ENCODE data around the gene ARL8A. TPM values are rescaled to one million over a fixed set of nuclear protein-coding genes. Genes with fewer than 3 reads are reported as not detected.

ARL8A gene
- total and polyA plus RNA-seq, 10 of the 15 experiments (the other 5 are each of a cell fraction or from before 2014, with no cell fraction given), result 0.34 to 49.2 (median 15.4) TPM

GRCh38 chr1:202093858-202094257 lies 50.7 kb downstream of the ARL8A start:
- H3K4me3 ChIP-seq, result no peak overlapping the region
- intact Hi-C loops (cut with micrococcal nuclease; ENCODE audit: unreplicated experiment) (no loop called here), in situ Hi-C loops (cut with MboI) (no loop called here)
- H4K20me1 ChIP-seq (ENCODE audit: control insufficient read depth, insufficient read depth), result no peaks in the 10 kb centered on the region
- SMC1A ChIA-PET (ENCODE audit: uncharacterized antibody, unreplicated experiment), result interaction anchor here (0.8 to 0.9 kb wide), 2 partner anchors 34 to 78 kb away, joined by 3 read pairs; no protein-coding TSS in a partner anchor
- DNase-seq (ENCODE audit: low read depth, low spot score), result no peak
- H3K36me3 ChIP-seq (ENCODE audit: control insufficient read depth in 2 of 2, insufficient read depth in 2 of 2, low read length in 1 of 2), result no peaks in the 10 kb centered on the region
- ATAC-seq, result no peak
- no peak overlapping the region for H3K9ac ChIP-seq (ENCODE audit: control insufficient read depth, insufficient read depth, low read length)
- CTCF ChIA-PET, result interaction anchor here (0.5 to 1.0 kb wide), 3 partner anchors 41 to 96 kb away, joined by 3 to 5 read pairs (median 4); partner anchors contain the start of gene ELF3
- BruUV-seq (replicated peaks), result no TSS peak
- H3K27ac ChIP-seq (ENCODE audit: control insufficient read depth, insufficient read depth), result no peak overlapping the region
- H3K27me3 ChIP-seq (replicated peaks in 1 of 2; ENCODE audit: control insufficient read depth in 2 of 2, insufficient read depth in 2 of 2, low read length in 1 of 2), result no peaks in the 10 kb centered on the region; a peak in 1 of 4 replicates
- no peaks in the 10 kb centered on the region for H3K79me2 ChIP-seq (ENCODE audit: control insufficient read depth, insufficient read depth, low read length)
- over 99% methylated on average over 6 of the region's 6 CpGs for WGBS (ENCODE audit: insufficient coverage, insufficient replicate concordance, low lambda C conversion rate, missing lambda C conversion rate)
- POLR2A ChIA-PET, result interaction anchor here (1.0 kb wide), 1 partner anchor 11 kb away, joined by 3 read pairs; no protein-coding TSS in a partner anchor
- no peak for FAIRE-seq
- no peaks in the 10 kb centered on the region for H3K9me3 ChIP-seq (replicated peaks; ENCODE audit: control insufficient read depth, insufficient read depth, low read length)
- RAD21 ChIA-PET (ENCODE audit: unreplicated experiment), result no interaction called here
- no peak overlapping the region for H3K4me2 ChIP-seq (ENCODE audit: control insufficient read depth, insufficient read depth)
- TF ChIP-seq IRF4 (IDR thresholded peaks at IDR 0.05; ENCODE audit: low read depth, low read length) (no peak), TBL1XR1 (IDR thresholded peaks at IDR 0.05; ENCODE audit: low read depth, low read length) (no peak), RFX5 (IDR thresholded peaks at IDR 0.05; ENCODE audit: low read depth, low read length) (no peak), CREM (IDR thresholded peaks at IDR 0.05; ENCODE audit: low read depth) (no peak), HDAC2 (IDR thresholded peaks at IDR 0.05) (no peak), ZBTB40 (IDR thresholded peaks at IDR 0.05; ENCODE audit: borderline replicate concordance) (no peak), RCOR1 (conservative IDR thresholded peaks at IDR 0.05; ENCODE audit: low read depth, low read length) (no peak), MYC (IDR thresholded peaks at IDR 0.05; ENCODE audit: insufficient read depth, insufficient read length, insufficient replicate concordance, low read length, severe bottlenecking) (no peak), POLR2AphosphoS5 (IDR thresholded peaks at IDR 0.05; ENCODE audit: low read length) (no peak), POLR2AphosphoS2 (IDR thresholded peaks at IDR 0.05; ENCODE audit: low read depth, low read length) (no peak), ESRRA (IDR thresholded peaks at IDR 0.05; ENCODE audit: low read length) (no peak), IRF5 (IDR thresholded peaks at IDR 0.05; ENCODE audit: borderline replicate concordance) (no peak)
- H2AFZ ChIP-seq (ENCODE audit: control insufficient read depth, low read depth, low read length), result no peak overlapping the region
- no peaks in the 10 kb centered on the region for H3K4me1 ChIP-seq (ENCODE audit: control insufficient read depth, insufficient read depth, low read length)

Data from GM12878 (cell line).